ENCODE data around the gene ZBTB32.

Gene ZBTB32

GRCh38 chr19:35748106-35749020 is 44.0 kb downstream of the ZBTB32 start, which contains the start of gene LIN37:
LIN37 (plus strand) TSS chr19:35748576; CDS start chr19:35748725, 149 bp downstream.
- H3K27ac ChIP-seq = peak within 1 kb of the TSS; percentile 60
- peak within 1 kb of the TSS; percentile 96 for H3K4me3 ChIP-seq (ENCODE audit: low read depth, low read length)
- peak within 1 kb of the TSS; percentile 83 for H2AFZ ChIP-seq
- peak within 1 kb of the TSS; percentile 83 for H3K4me2 ChIP-seq (ENCODE audit: low read length)
- no peaks in the 10 kb centered on the region for H3K36me3 ChIP-seq (ENCODE audit: control insufficient read depth, insufficient read depth, low read length)
- peak within 1 kb of the TSS; percentile 56 for H3K9ac ChIP-seq
- no peaks in the 10 kb centered on the region for H3K27me3 ChIP-seq (ENCODE audit: control insufficient read depth, insufficient read depth, low read length)
- TF ChIP-seq CTCF (IDR thresholded peaks at IDR 0.05) = no peak
- H3K9me3 ChIP-seq (ENCODE audit: control insufficient read depth, low read length) = no peaks in the 10 kb centered on the region
- peaks cover 4% of the 10 kb centered on the region for H3K4me1 ChIP-seq
- no peaks in the 10 kb centered on the region for H3K79me2 ChIP-seq

- no peak for TF ChIP-seq CTCF (IDR thresholded peaks at IDR 0.05)
- Histone ChIP-seq H3K27me3 (ENCODE audit: control insufficient read depth, insufficient read depth, low read length) (no peaks in the 10 kb centered on the region), H3K27ac (no peak overlapping the region), H2AFZ (no peak overlapping the region), H3K9me3 (ENCODE audit: control insufficient read depth, low read length) (no peaks in the 10 kb centered on the region), H3K4me3 (ENCODE audit: low read depth, low read length) (no peak overlapping the region), H3K4me2 (ENCODE audit: low read length) (no peak overlapping the region), H3K36me3 (ENCODE audit: control insufficient read depth, insufficient read depth, low read length) (no peaks in the 10 kb centered on the region), H3K9ac (no peak overlapping the region), H3K4me1 (no peaks in the 10 kb centered on the region), H3K79me2 (no peaks in the 10 kb centered on the region)
These were observed 45.8 kb downstream of the ZBTB32 start for GRCh38 chr19:35750167-35750566.

GRCh38 chr19:35751839-35752745 is 47.7 kb downstream of the ZBTB32 start:
- TF ChIP-seq CTCF (IDR thresholded peaks at IDR 0.05) = no peak
- H3K9me3 ChIP-seq (ENCODE audit: control insufficient read depth, low read length) = no peaks in the 10 kb centered on the region
- H3K36me3 ChIP-seq (ENCODE audit: control insufficient read depth, insufficient read depth, low read length) = no peaks in the 10 kb centered on the region
- no peaks in the 10 kb centered on the region for H3K4me1 ChIP-seq
- H3K27me3 ChIP-seq (ENCODE audit: control insufficient read depth, insufficient read depth, low read length) = no peaks in the 10 kb centered on the region
- H3K79me2 ChIP-seq = no peaks in the 10 kb centered on the region
- H3K9ac ChIP-seq = no peak overlapping the region
- H3K27ac ChIP-seq = no peak overlapping the region
- no peak overlapping the region for H3K4me2 ChIP-seq (ENCODE audit: low read length)
- H2AFZ ChIP-seq = no peak overlapping the region
- no peak overlapping the region for H3K4me3 ChIP-seq (ENCODE audit: low read depth, low read length)

GRCh38 chr19:35752746-35753350 is 48.5 kb downstream of the ZBTB32 start:
- Histone ChIP-seq H3K4me2 (ENCODE audit: low read length) (no peak overlapping the region), H3K4me3 (ENCODE audit: low read depth, low read length) (no peak overlapping the region), H3K36me3 (ENCODE audit: control insufficient read depth, insufficient read depth, low read length) (no peaks in the 10 kb centered on the region), H3K27me3 (ENCODE audit: control insufficient read depth, insufficient read depth, low read length) (no peaks in the 10 kb centered on the region), H3K9ac (no peak overlapping the region), H3K9me3 (ENCODE audit: control insufficient read depth, low read length) (no peaks in the 10 kb centered on the region), H3K27ac (no peak overlapping the region), H3K79me2 (no peaks in the 10 kb centered on the region), H2AFZ (no peak overlapping the region), H3K4me1 (peaks cover 3% of the 10 kb centered on the region)
- no peak for TF ChIP-seq CTCF (IDR thresholded peaks at IDR 0.05)
